SK-N-SH (cell line): Measurements from ENCODE around the gene MRPL54.

Source experiments
- EP300 ChIP-seq, 2 experiments: IDR thresholded peaks; 2 replicates each; pipeline versions ENCODE4 v1.4.0 to v1.6.1; 2012; ENCODE audit warnings: borderline replicate concordance in 1 of 2, low read depth in 1 of 2, low read length in 1 of 2
- EZH2phosphoT487 ChIP-seq: fragments of 200-600 bp; sonication (generic); IDR thresholded peaks from 2 replicates; pipeline ENCODE4 v1.6.1; 2017; ENCODE audit warnings: low read depth, mixed run types, mild to moderate bottlenecking, antibody characterized with exemption, moderate library complexity, borderline replicate concordance
- FOXJ3 ChIP-seq: sonication (generic); formaldehyde crosslinking; IDR thresholded peaks from 2 replicates; pipeline ENCODE4 v1.5.1; 2020; ENCODE audit warnings: mild to moderate bottlenecking, missing genetic modification reagents
- MAX ChIP-seq: IDR thresholded peaks from 2 replicates; pipeline ENCODE4 v1.4.0; 2012; ENCODE audit warnings: low read depth
- NRF1 ChIP-seq: IDR thresholded peaks from 2 replicates; pipeline ENCODE4 v1.6.1; 2012; ENCODE audit warnings: low read depth, mild to moderate bottlenecking, low read length
- POLR2AphosphoS5 ChIP-seq: IDR thresholded peaks from 2 replicates; pipeline ENCODE4 v1.6.1; 2012; ENCODE audit warnings: low read depth, low read length
- RCOR1 ChIP-seq: fragments of 150-350 bp; IDR thresholded peaks from 2 replicates; pipeline ENCODE4 v1.6.1; 2017; ENCODE audit warnings: antibody characterized with exemption, low read length
- REST ChIP-seq: IDR thresholded peaks from 2 replicates; pipeline ENCODE4 v1.6.1; 2012; ENCODE audit warnings: mild to moderate bottlenecking, low read depth, low read length, moderate library complexity
- RFX5 ChIP-seq: IDR thresholded peaks from 2 replicates; pipeline ENCODE4 v1.6.1; 2012; ENCODE audit warnings: mild to moderate bottlenecking, improper control_type of control experiment, low read length
- SMC3 ChIP-seq: IDR thresholded peaks from 2 replicates; pipeline ENCODE4 v1.6.1; 2012; ENCODE audit warnings: low read depth, low read length, improper control_type of control experiment
- TEAD4 ChIP-seq: IDR thresholded peaks from 2 replicates; pipeline ENCODE4 v1.4.0; 2012; ENCODE audit warnings: mild to moderate bottlenecking, borderline replicate concordance; ENCODE audit not compliant: insufficient read depth
- USF1 ChIP-seq: IDR thresholded peaks from 2 replicates; pipeline ENCODE4 v1.4.0; 2012; ENCODE audit warnings: low read depth, borderline replicate concordance
- TF ChIP-seq, protein P1 (sequence below): fragments of 200-600 bp; sonication (generic); IDR thresholded peaks from 2 replicates; pipeline ENCODE4 v1.6.1; 2017; ENCODE audit warnings: antibody characterized with exemption, mild to moderate bottlenecking, moderate library complexity
- TF ChIP-seq, protein P2 (sequence below): IDR thresholded peaks from 2 replicates; pipeline ENCODE4; 2012

GRCh38 chr19:3738477-3739220, 23.8 kb upstream of the MRPL54 start:
- TF ChIP-seq, protein P1, sequence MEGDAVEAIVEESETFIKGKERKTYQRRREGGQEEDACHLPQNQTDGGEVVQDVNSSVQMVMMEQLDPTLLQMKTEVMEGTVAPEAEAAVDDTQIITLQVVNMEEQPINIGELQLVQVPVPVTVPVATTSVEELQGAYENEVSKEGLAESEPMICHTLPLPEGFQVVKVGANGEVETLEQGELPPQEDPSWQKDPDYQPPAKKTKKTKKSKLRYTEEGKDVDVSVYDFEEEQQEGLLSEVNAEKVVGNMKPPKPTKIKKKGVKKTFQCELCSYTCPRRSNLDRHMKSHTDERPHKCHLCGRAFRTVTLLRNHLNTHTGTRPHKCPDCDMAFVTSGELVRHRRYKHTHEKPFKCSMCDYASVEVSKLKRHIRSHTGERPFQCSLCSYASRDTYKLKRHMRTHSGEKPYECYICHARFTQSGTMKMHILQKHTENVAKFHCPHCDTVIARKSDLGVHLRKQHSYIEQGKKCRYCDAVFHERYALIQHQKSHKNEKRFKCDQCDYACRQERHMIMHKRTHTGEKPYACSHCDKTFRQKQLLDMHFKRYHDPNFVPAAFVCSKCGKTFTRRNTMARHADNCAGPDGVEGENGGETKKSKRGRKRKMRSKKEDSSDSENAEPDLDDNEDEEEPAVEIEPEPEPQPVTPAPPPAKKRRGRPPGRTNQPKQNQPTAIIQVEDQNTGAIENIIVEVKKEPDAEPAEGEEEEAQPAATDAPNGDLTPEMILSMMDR = no peak
- TF ChIP-seq RFX5 = no peak
- no peak for TF ChIP-seq RCOR1
- TF ChIP-seq FOXJ3 (CRISPR knock-in tag) = no peak
- TF ChIP-seq TEAD4 = no peak
- TF ChIP-seq EP300 (IDR thresholded peaks at IDR 0.05; ENCODE audit: borderline replicate concordance in 1 of 2, low read depth in 1 of 2, low read length in 1 of 2) = no peak
- no peak for TF ChIP-seq MAX
- TF ChIP-seq NRF1 = no peak
- no peak for TF ChIP-seq USF1
- TF ChIP-seq REST = no peak
- no peak for TF ChIP-seq SMC3
- no peak for TF ChIP-seq EZH2phosphoT487
- TF ChIP-seq, protein P2, sequence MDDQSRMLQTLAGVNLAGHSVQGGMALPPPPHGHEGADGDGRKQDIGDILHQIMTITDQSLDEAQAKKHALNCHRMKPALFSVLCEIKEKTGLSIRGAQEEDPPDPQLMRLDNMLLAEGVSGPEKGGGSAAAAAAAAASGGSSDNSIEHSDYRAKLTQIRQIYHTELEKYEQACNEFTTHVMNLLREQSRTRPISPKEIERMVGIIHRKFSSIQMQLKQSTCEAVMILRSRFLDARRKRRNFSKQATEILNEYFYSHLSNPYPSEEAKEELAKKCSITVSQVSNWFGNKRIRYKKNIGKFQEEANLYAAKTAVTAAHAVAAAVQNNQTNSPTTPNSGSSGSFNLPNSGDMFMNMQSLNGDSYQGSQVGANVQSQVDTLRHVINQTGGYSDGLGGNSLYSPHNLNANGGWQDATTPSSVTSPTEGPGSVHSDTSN = no peak
- no peak for TF ChIP-seq POLR2AphosphoS5
